K562 (cell line): ENCODE measurements around the gene DIRAS1. TPM values are rescaled to one million over a fixed set of nuclear protein-coding genes. Genes with fewer than 3 reads are reported as not detected.
A peak's percentile ranks its signal among the peaks of the same experiment; 100 is the strongest.
"Not testable (repeated sequence)": the region's sequence is repeated elsewhere in the genome, so short reads cannot be mapped to it uniquely, and the experiment has no call there.

Source experiments
- ATAC-seq: fragments of 200-7000 bp; cut with Tn5 transposase; 3 replicates; pipeline ENCODE4 v1.9.1; 2020; ENCODE audit warnings: moderate library complexity
- BruUV-seq: library from RNA; stranded (reverse); fragments of 400-500 nt; replicated peaks from 2 replicates; lab custom pipeline; 2021; lab: Mats Ljungman, UMichigan
- CTCF ChIA-PET: fragments of 300-600 bp; formaldehyde crosslinking; extraction: SDS; loops from one replicate; lab custom pipeline; 2021; ENCODE audit warnings: low intra/inter-chr PET ratio; lab: Yijun Ruan, JAX
- POLR2A ChIA-PET: fragments of 300-600, 350-650 bp; sonication (Branson Sonifier 250); formaldehyde crosslinking; extraction: SDS; loops from one replicate; lab custom pipeline; 2021; ENCODE audit warnings: antibody characterized with exemption, inconsistent platforms; lab: Yijun Ruan, JAX
- DNase-seq, 4 experiments: peaks; one replicate each; pipeline versions ENCODE4 v3.0.0 to v3.0.0-alpha.2; 2011 to 2018; ENCODE audit warnings: low spot score in 3 of 4, mixed read lengths in 3 of 4; ENCODE audit errors: extremely low read depth in 1 of 4
- FAIRE-seq: peaks from 2 replicates; lab custom pipeline; 2011; peaks lifted over from hg19 to GRCh38; lab: Jason Lieb, UNC
- H2AFZ ChIP-seq: 2 replicates; pipeline ENCODE4 v1.6.0; 2011; ENCODE audit warnings: low read depth, low read length, control low read depth, inconsistent platforms
- H3K27ac ChIP-seq: fragments of 200-600 bp; 3 replicates; pipeline ENCODE4 v1.8.0; 2011; ENCODE audit warnings: low read depth, mild to moderate bottlenecking, control low read depth, inconsistent platforms, low read length, moderate library complexity, mixed read lengths; ENCODE audit errors: extremely low read depth
- H3K27me3 ChIP-seq, 2 experiments: fragments of 300-600 bp in 1 of 2; 2 replicates in 1 of 2; 3 replicates in 1 of 2; pipeline versions ENCODE4 v1.6.0 to v1.8.0; 2011; ENCODE audit warnings: inconsistent platforms in 2 of 2, low read length in 2 of 2, mild to moderate bottlenecking in 1 of 2, mixed read lengths in 1 of 2, moderate library complexity in 1 of 2; ENCODE audit not compliant: control insufficient read depth in 2 of 2, insufficient read depth in 2 of 2
- H3K36me3 ChIP-seq: fragments of 300-600 bp; 3 replicates; pipeline ENCODE4 v1.8.0; 2011; ENCODE audit warnings: mild to moderate bottlenecking, low read length, inconsistent platforms; ENCODE audit not compliant: control insufficient read depth, insufficient read depth
- H3K4me1 ChIP-seq, 2 experiments: fragments of 200-600 bp in 1 of 2; replicated peaks in 1 of 2; 2 replicates in 1 of 2; 3 replicates in 1 of 2; pipeline versions ENCODE4 v1.5.1 to v1.8.0; 2011; ENCODE audit warnings: inconsistent platforms in 2 of 2, low read length in 2 of 2, mild to moderate bottlenecking in 1 of 2, mixed read lengths in 1 of 2, moderate library complexity in 1 of 2; ENCODE audit not compliant: control insufficient read depth in 2 of 2, insufficient read depth in 2 of 2
- H3K4me2 ChIP-seq: 2 replicates; pipeline ENCODE4 v1.6.1; 2011; ENCODE audit warnings: low read length, control low read depth, inconsistent platforms, mixed read lengths; ENCODE audit not compliant: insufficient read depth
- H3K4me3 ChIP-seq: fragments of 200-600 bp; sonication (generic), shearing (Covaris generic); 2 replicates; pipeline ENCODE4 v1.5.1; 2016; ENCODE audit warnings: control low read depth, inconsistent platforms
- H3K79me2 ChIP-seq: fragments of 200-600 bp; 3 replicates; pipeline ENCODE4 v1.8.0; 2011; ENCODE audit warnings: low read length, inconsistent platforms; ENCODE audit not compliant: control insufficient read depth, insufficient read depth
- H3K9ac ChIP-seq, 2 experiments: 2 replicates each; pipeline versions ENCODE4 v1.6.0 to v1.6.1; 2011; ENCODE audit warnings: low read depth in 2 of 2, low read length in 2 of 2, control low read depth in 1 of 2, inconsistent platforms in 1 of 2, mild to moderate bottlenecking in 1 of 2, mixed read lengths in 1 of 2; ENCODE audit not compliant: insufficient read depth in 1 of 2
- H3K9me1 ChIP-seq: one replicate; pipeline ENCODE4 v1.6.0; 2011; ENCODE audit warnings: inconsistent platforms, mild to moderate bottlenecking, low read length, moderate library complexity; ENCODE audit not compliant: control insufficient read depth, insufficient read depth
- H3K9me3 ChIP-seq: replicated peaks from 2 replicates; pipeline ENCODE4 v1.5.1; 2011; ENCODE audit warnings: low read depth, low read length, inconsistent platforms; ENCODE audit not compliant: control insufficient read depth, insufficient read depth
- H4K20me1 ChIP-seq: replicated peaks from 2 replicates; pipeline ENCODE4 v1.6.1; 2011; ENCODE audit warnings: low read length, inconsistent platforms, mixed read lengths; ENCODE audit not compliant: control insufficient read depth, insufficient read depth
- ATF1 ChIP-seq, 2 experiments: fragments of 450-650 bp in 1 of 2; IDR thresholded peaks; 2 replicates each; pipeline ENCODE4 v1.6.1; 2016; ENCODE audit warnings: missing compliant biosample characterization in 1 of 2, missing genetic modification characterization in 1 of 2
- CHD1 ChIP-seq: fragments of 200-600 bp; sonication (generic); IDR thresholded peaks from one replicate; pipeline ENCODE4 v1.6.1; 2012; ENCODE audit warnings: mild to moderate bottlenecking, moderate library complexity, low read length, inconsistent platforms
- FOSL1 ChIP-seq: fragments of 200-800 bp; sonication (Bioruptor generic); conservative IDR thresholded peaks from 2 replicates; pipeline ENCODE4 v1.6.1; 2016; ENCODE audit warnings: missing genetic modification characterization, missing compliant biosample characterization
- NR3C1 ChIP-seq: sonication (generic); formaldehyde crosslinking; IDR thresholded peaks from 2 replicates; pipeline ENCODE4 v1.8.1; 2022; ENCODE audit warnings: missing genetic modification reagents
- NRF1 ChIP-seq, 2 experiments: fragments of 450-650 bp; IDR thresholded peaks in 1 of 2; conservative IDR thresholded peaks in 1 of 2; 2 replicates each; pipeline ENCODE4 v1.6.1; 2014; ENCODE audit warnings: mild to moderate bottlenecking in 2 of 2
- PPARD ChIP-seq: fragments of 250-450 bp; sonication (Bioruptor Pico); IDR thresholded peaks from 2 replicates; pipeline ENCODE4 v1.8.0; 2022; ENCODE audit warnings: inconsistent platforms, mild to moderate bottlenecking, moderate library complexity
- ZKSCAN8 ChIP-seq: fragments of 200-800 bp; sonication (Bioruptor generic); IDR thresholded peaks from 2 replicates; pipeline ENCODE4 v1.6.1; 2016; ENCODE audit warnings: missing genetic modification characterization, missing compliant biosample characterization
- ZNF24 ChIP-seq: fragments of 450-650 bp; IDR thresholded peaks from 2 replicates; pipeline ENCODE4 v1.6.1; 2016
- ZNF57 ChIP-seq: fragments of 450-650 bp; formaldehyde crosslinking; IDR thresholded peaks from 2 replicates; pipeline ENCODE4 v1.4.0; 2020; ENCODE audit warnings: mild to moderate bottlenecking, moderate library complexity
- WGBS: fragments of 100-300 bp; shearing (Covaris generic); methylation state at CpG from one replicate; pipeline ENCODE4 v1.1.6; 2016; ENCODE audit warnings: low coverage, mixed read lengths; ENCODE audit not compliant: insufficient coverage; ENCODE audit errors: missing lambda C conversion rate; 5-methylcytosine and 5-hydroxymethylcytosine counted together
- in situ Hi-C: fragments of 300-500 bp; cut with MboI; formaldehyde crosslinking; loops from 4 replicates; pipeline ENCODE4 v1.15.0; 2018; ENCODE audit warnings: inconsistent platforms, mixed read lengths
- intact Hi-C: fragments of 100-400 bp; cut with micrococcal nuclease; formaldehyde crosslinking; loops from 2 replicates; pipeline ENCODE4 v1.14.2; 2022
- polyA plus RNA-seq, 8 experiments: library from polyadenylated mRNA; depleted of rRNA in 4 of 8; stranded (reverse) in 5 of 8; unstranded in 3 of 8; fragments of >200 nt; fragmentation: Nextera tagmentation in 2 of 8; fragmentation: Illumina TruSeq in 1 of 8; extraction: Ambion mirVana in 2 of 8; extraction: Trizol in 1 of 8; gene quantifications; 2 replicates each; pipeline versions ENCODE4 v1.2.1 to v1.2.3, GENCODE V29; 2011 to 2014; ENCODE audit warnings: inconsistent platforms in 1 of 8, missing spikeins in 1 of 8
- total RNA-seq, 7 experiments: library from RNA; depleted of rRNA in 6 of 7; stranded (reverse); fragments of >200 nt in 6 of 7; fragmentation: Illumina TruSeq in 2 of 7; extraction: Trizol in 2 of 7; gene quantifications; 2 replicates each; pipeline versions ENCODE4 v1.2.1 to v1.2.3, GENCODE V29; 2011 to 2021; ENCODE audit warnings: low replicate concordance in 1 of 7
- TF ChIP-seq, protein P1 (sequence below), 3 experiments: fragments of 200-800 bp in 1 of 3; fragments of 250-450 bp in 1 of 3; fragments of 450-650 bp in 1 of 3; sonication (Bioruptor Pico) in 1 of 3; sonication (Bioruptor generic) in 1 of 3; formaldehyde crosslinking in 1 of 3; IDR thresholded peaks; 2 replicates each; pipeline versions ENCODE4 v1.6.1 to v1.8.0; 2016 to 2022; ENCODE audit warnings: mild to moderate bottlenecking in 2 of 3, missing genetic modification characterization in 2 of 3, missing compliant biosample characterization in 1 of 3, moderate library complexity in 1 of 3

Gene DIRAS1
- total and polyA plus RNA-seq, 9 of the 15 experiments (the other 6 are each of a cell fraction or from before 2014, with no cell fraction given): 0.11 to 12.0 (median 2.9) TPM

- H3K4me3 ChIP-seq, H3K79me2 ChIP-seq, intact Hi-C loops, CTCF ChIA-PET, ATAC-seq, H4K20me1 ChIP-seq, H3K9me3 ChIP-seq, H3K9me1 ChIP-seq, FAIRE-seq, in situ Hi-C loops, DNase-seq, H3K9ac ChIP-seq, H2AFZ ChIP-seq, BruUV-seq, POLR2A ChIA-PET, H3K27ac ChIP-seq, H3K4me2 ChIP-seq, H3K36me3 ChIP-seq: not testable (repeated sequence)
- Histone ChIP-seq H3K4me1 (peaks cover 0 to 10% of the 10 kb centered on the region in 2 experiments; a peak in 3 of 5 replicates), H3K27me3 (peaks cover 4 to 15% of the 10 kb centered on the region in 2 experiments; a peak in 3 of 5 replicates)
- WGBS: 31% methylated on average over 2 of the region's 3 CpGs
Measured at GRCh38 chr19:2713170-2713569, 8.0 kb downstream of the DIRAS1 start.

GRCh38 chr19:2711875-2712205 lies 9.3 kb downstream of the DIRAS1 start:
- Histone ChIP-seq H3K9me1 (no peaks in the 10 kb centered on the region), H3K4me1 (no peaks in the 10 kb centered on the region; a peak in 2 of 5 replicates), H3K79me2 (no peaks in the 10 kb centered on the region), H3K27ac (no peak overlapping the region), H3K4me3 (no peak overlapping the region), H2AFZ (no peak overlapping the region; the same call in 1 of the 2 replicates), H3K27me3 (peaks cover 4 to 15% of the 10 kb centered on the region in 2 experiments; a peak in 3 of 5 replicates)
- intact Hi-C loops: no loop called here
- no peak for FAIRE-seq
- CTCF ChIA-PET: no interaction called here
- 4% methylated on average over 5 of the region's 5 CpGs for WGBS
- BruUV-seq: no TSS peak
- in situ Hi-C loops: no loop called here
- no peak for TF ChIP-seq ZKSCAN8 (CRISPR knock-in tag)
- TF ChIP-seq PPARD: no peak
- peak in 1 of 2 experiments; percentile 14; a peak in 2 of 4 replicates for TF ChIP-seq NRF1 (conservative IDR thresholded peaks at IDR 0.05 in 1 of 2, IDR thresholded peaks at IDR 0.05 in 1 of 2)
- TF ChIP-seq, protein P1, sequence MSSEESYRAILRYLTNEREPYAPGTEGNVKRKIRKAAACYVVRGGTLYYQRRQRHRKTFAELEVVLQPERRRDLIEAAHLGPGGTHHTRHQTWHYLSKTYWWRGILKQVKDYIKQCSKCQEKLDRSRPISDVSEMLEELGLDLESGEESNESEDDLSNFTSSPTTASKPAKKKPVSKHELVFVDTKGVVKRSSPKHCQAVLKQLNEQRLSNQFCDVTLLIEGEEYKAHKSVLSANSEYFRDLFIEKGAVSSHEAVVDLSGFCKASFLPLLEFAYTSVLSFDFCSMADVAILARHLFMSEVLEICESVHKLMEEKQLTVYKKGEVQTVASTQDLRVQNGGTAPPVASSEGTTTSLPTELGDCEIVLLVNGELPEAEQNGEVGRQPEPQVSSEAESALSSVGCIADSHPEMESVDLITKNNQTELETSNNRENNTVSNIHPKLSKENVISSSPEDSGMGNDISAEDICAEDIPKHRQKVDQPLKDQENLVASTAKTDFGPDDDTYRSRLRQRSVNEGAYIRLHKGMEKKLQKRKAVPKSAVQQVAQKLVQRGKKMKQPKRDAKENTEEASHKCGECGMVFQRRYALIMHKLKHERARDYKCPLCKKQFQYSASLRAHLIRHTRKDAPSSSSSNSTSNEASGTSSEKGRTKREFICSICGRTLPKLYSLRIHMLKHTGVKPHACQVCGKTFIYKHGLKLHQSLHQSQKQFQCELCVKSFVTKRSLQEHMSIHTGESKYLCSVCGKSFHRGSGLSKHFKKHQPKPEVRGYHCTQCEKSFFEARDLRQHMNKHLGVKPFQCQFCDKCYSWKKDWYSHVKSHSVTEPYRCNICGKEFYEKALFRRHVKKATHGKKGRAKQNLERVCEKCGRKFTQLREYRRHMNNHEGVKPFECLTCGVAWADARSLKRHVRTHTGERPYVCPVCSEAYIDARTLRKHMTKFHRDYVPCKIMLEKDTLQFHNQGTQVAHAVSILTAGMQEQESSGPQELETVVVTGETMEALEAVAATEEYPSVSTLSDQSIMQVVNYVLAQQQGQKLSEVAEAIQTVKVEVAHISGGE (CRISPR knock-in tag; IDR thresholded peaks at IDR 0.05): 0 out of 6 replicates have a peak, but pooled peaks of 1 of the 3 experiments have one; percentile 24
- TF ChIP-seq NR3C1 (CRISPR knock-in tag): no peak
- TF ChIP-seq CHD1: no peak
- no peak for TF ChIP-seq ZNF57 (CRISPR knock-in tag)
- TF ChIP-seq ZNF24: peak; percentile 96
- TF ChIP-seq FOSL1 (tag): peak; percentile 11; the same call in 1 of the 2 replicates
- TF ChIP-seq ATF1 (CRISPR knock-in tag; IDR thresholded peaks at IDR 0.05): no peak
- peak; percentile 54; the same call in 1 of the 2 replicates for TF ChIP-seq ATF1 (tag; IDR thresholded peaks at IDR 0.05)
- TF ChIP-seq, all 486 proteins: peak for 5
- POLR2A ChIA-PET: no interaction called here
- ATAC-seq (no peak), DNase-seq (no peak)
- H3K4me2 ChIP-seq: no peak overlapping the region
- no peaks in the 10 kb centered on the region for H4K20me1 ChIP-seq
- H3K9me3 ChIP-seq: 0 out of 2 replicates have a peak, but pooled peaks cover 4% of the 10 kb centered on the region
- no peaks in the 10 kb centered on the region for H3K36me3 ChIP-seq
- no peak overlapping the region for H3K9ac ChIP-seq
